Coronary artery (tissue), 2 donors: ENCODE data around the gene ACP3.

Experiments used
- DNase-seq: peaks from one replicate; pipeline ENCODE4 v3.0.0-alpha.2; 2017; ENCODE audit warnings: low spot score
- H3K27ac ChIP-seq, 2 donors: fragments of 200-600 bp; sonication (generic); one replicate each; pipeline ENCODE4 v1.5.1; 2016 to 2019
- H3K4me3 ChIP-seq: fragments of 200-600 bp; sonication (generic); 2 replicates; pipeline ENCODE4 v1.5.1; 2016; ENCODE audit warnings: mild to moderate bottlenecking, moderate library complexity
- TF ChIP-seq, protein P1 (sequence below): fragments of 200-600 bp; sonication (generic); IDR thresholded peaks from one replicate; pipeline ENCODE4 v1.5.1; 2019; ENCODE audit warnings: antibody characterized with exemption

ACP3 gene

GRCh38 chr3:132315851-132316250 lies 1.4 kb upstream of the ACP3 start:
- TF ChIP-seq, protein P1, sequence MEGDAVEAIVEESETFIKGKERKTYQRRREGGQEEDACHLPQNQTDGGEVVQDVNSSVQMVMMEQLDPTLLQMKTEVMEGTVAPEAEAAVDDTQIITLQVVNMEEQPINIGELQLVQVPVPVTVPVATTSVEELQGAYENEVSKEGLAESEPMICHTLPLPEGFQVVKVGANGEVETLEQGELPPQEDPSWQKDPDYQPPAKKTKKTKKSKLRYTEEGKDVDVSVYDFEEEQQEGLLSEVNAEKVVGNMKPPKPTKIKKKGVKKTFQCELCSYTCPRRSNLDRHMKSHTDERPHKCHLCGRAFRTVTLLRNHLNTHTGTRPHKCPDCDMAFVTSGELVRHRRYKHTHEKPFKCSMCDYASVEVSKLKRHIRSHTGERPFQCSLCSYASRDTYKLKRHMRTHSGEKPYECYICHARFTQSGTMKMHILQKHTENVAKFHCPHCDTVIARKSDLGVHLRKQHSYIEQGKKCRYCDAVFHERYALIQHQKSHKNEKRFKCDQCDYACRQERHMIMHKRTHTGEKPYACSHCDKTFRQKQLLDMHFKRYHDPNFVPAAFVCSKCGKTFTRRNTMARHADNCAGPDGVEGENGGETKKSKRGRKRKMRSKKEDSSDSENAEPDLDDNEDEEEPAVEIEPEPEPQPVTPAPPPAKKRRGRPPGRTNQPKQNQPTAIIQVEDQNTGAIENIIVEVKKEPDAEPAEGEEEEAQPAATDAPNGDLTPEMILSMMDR, result no peak
- Histone ChIP-seq H3K4me3 (no peak overlapping the region), H3K27ac (no peak overlapping the region)
- DNase-seq, result no peak

DNA sequence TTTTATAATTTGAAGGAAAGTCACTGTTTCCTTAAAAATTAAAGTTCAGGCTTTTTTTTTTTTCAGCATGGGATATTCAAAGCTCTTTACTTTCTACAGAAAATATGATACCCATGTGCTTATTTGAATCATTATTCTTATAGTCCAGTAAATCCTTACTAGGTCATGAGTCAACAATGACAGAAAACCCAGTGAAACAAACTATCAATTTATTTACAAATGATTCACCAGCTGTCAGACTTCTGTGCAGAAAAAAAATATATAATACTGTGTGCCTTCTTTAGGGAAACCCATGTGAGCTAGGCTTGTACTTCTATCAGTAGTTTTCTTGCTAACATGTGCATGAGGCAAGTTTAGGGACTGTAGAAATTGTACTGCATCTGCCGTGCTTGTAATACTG lies 1.2 kb downstream of the ACP3 start:
- Histone ChIP-seq H3K27ac (no peak overlapping the region), H3K4me3 (no peak overlapping the region)
- TF ChIP-seq, protein P1, result no peak
- DNase-seq, result no peak

DNA sequence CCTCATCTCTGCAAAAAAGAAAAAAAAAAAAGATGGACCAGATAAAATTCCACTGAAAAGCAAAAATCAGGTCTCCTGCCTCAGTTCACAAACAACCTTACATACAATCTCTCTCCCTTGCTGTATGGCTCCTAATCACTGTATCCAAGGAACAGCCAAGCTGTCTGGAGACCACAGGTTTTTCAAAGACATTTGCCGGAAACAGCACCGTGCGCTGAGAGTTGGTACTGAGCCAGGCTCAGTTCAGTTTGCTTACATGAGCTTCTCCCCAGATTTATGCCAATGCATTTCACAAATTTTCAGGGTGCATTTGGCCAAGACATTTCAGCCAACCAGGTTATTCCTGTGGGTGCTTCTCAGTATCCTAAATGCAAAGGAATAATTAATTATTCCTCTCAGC lies 4.1 kb downstream of the ACP3 start:
- Histone ChIP-seq H3K4me3 (no peak overlapping the region), H3K27ac (no peak overlapping the region)
- TF ChIP-seq, protein P1, result no peak
- DNase-seq, result no peak

DNA sequence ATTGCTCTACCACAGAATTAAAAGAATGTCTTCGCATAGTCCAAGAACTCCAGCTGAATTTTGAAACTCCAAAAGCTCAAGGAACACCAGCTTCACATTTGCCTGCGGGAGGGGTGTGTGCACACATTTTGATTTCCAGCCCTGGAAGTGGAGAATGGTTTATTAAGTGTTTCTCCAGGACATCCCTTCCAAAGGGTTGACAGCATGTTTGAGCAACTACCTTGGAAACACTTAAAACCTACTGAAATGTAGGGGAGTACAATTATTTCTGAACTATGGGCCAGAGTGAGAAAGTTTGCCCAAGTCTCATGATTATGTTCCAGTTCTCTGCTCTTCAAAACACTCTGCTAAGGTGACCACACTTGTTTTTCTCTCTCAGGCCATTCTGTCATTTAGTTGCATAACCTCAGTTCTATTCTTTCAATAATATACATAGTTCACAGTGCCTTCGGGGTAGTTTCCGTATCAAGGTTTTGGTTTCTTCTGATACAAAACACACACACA lies 7.9 kb downstream of the ACP3 start:
- TF ChIP-seq, protein P1, result no peak
- Histone ChIP-seq H3K27ac (no peak overlapping the region), H3K4me3 (no peak overlapping the region)
- no peak for DNase-seq

DNA sequence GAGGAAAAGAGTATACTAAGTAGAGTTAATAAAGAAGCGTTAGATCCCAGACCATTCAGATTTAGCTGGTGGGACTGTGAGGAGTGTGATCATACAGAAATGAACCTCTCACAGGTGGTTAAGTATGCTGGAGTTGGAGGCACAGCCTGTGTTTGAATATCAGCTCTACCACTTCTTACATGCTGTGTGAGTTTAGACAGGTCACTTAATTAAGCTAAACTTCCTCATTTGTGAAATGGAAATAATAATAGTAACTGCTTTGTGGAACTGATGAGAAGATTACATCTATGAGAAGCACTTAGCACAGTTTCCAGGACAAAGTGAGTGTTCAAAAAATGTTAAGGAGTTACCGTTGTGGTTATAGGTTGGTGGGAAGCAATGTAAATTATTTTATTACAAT lies 8.4 kb downstream of the ACP3 start:
- no peak overlapping the region for H3K27ac ChIP-seq
- H3K4me3 ChIP-seq, result no peak overlapping the region
- no peak for DNase-seq
- TF ChIP-seq, protein P1, result no peak

DNA sequence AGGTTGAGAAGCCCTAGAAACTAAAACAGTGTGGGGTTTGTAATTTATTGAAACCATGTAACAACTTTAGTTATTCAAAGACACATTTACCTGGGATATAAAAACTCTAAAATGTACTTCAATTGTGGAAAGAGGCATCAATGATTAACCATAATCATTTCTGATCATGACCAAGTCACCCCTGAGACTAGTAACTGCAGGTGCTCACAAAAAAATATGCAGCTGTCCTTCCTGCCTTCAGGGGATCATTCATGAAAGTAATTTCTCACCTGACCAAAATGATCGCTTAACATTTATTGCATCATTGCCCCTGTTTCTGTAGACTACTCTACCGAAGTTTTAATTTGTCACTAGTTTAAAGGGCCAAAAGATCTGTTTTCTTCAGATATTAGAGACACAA lies 9.0 kb downstream of the ACP3 start:
- no peak overlapping the region for H3K4me3 ChIP-seq
- DNase-seq, result no peak
- TF ChIP-seq, protein P1, result no peak
- H3K27ac ChIP-seq, result no peak overlapping the region

- DNase-seq, result no peak
- Histone ChIP-seq H3K4me3 (no peak overlapping the region), H3K27ac (no peak overlapping the region)
- TF ChIP-seq, protein P1, result no peak
Observed at GRCh38 chr3:132332082-132332481, 14.9 kb downstream of the ACP3 start.
